ENCODE results near the gene KCTD13. TPM values are rescaled to one million over a fixed set of nuclear protein-coding genes. Genes with fewer than 3 reads are reported as not detected.
"Not testable (repeated sequence)": the region's sequence is repeated elsewhere in the genome, so short reads cannot be mapped to it uniquely, and the experiment has no call there.

Gene KCTD13
- total and polyA plus RNA-seq, 4 donors: 11.0 to 79.2 (median 39.8) TPM

DNA sequence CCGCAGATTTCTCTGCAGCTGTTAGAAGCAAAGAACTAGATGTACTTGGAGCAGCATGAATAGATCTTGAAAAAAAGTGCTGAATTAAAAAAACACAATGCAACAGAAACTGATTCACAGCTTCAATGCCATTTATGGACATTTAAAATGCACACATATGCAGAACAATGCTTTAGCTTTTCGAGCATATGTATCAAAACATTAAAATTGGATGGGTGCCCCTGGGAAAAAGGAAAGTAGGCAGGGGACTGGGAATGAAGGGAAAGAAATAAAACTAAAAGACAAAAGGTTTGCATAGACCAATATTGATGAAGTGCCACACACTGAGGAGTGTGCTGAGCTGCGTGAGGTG is 5.0 kb downstream of the KCTD13 start:
- peak in 1 of 6 donors; percentile 51 for DNase-seq (ENCODE audit: low read depth in 4 of 6, low spot score in 6 of 6)
- Histone ChIP-seq H3K27me3 (ENCODE audit: control insufficient read depth, insufficient read depth, low read length) (no peaks in the 10 kb centered on the region), H3K36me3 (ENCODE audit: control insufficient read depth, insufficient read depth, low read length) (peaks cover 22% of the 10 kb centered on the region), H3K27ac (ENCODE audit: low read depth, low read length) (no peak overlapping the region), H3K4me3 (ENCODE audit: low read depth, low read length) (no peak overlapping the region), H3K4me1 (ENCODE audit: control insufficient read depth, insufficient read depth, low read length) (peaks cover 28% of the 10 kb centered on the region), H3K9me3 (ENCODE audit: control insufficient read depth, insufficient read depth, low read length) (no peaks in the 10 kb centered on the region)
- WGBS (ENCODE audit: insufficient coverage): 63% methylated on average over 1 of the region's 3 CpGs

DNA sequence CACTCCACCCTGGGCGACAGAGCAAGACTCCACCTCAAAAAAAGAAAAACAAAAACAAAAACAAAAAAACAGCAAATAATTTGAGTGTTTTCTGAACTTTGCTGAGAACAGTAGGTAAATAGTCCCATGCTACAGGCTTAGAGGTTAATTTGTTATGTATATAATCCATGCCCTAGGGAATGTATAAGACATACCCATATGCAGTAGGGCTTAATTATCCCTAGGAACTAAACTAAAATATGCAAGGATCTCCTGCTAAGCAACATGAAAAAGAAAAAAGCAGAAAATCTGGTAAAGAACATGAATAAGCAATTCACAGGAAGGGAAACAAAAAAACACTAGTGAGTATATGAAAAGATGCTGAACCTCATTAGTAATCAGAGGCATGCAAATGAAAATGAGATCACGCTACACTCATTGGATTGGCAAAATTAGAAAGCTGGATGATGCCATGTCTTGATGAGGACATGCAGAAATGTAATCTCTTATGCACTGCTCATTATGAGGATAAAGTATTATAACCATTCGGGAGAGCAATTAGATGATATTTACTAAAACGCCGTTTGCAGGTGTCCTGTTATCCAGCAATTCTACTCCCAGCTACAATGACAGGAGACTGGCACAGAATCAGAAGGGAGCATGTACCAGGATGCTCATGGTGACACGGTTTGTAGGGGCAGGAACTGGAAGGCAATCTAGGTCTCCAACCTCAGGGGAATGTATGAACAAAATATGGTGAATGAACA is 5.6 kb downstream of the KCTD13 start:
- Histone ChIP-seq H3K27me3 (ENCODE audit: control insufficient read depth, insufficient read depth, low read length) (no peaks in the 10 kb centered on the region), H3K4me1 (ENCODE audit: control insufficient read depth, insufficient read depth, low read length) (peaks cover 27% of the 10 kb centered on the region), H3K36me3 (ENCODE audit: control insufficient read depth, insufficient read depth, low read length) (peaks cover 22% of the 10 kb centered on the region), H3K4me3 (ENCODE audit: low read depth, low read length) (no peak overlapping the region), H3K27ac (ENCODE audit: low read depth, low read length) (no peak overlapping the region), H3K9me3 (ENCODE audit: control insufficient read depth, insufficient read depth, low read length) (no peaks in the 10 kb centered on the region)
- WGBS (ENCODE audit: insufficient coverage): 52% methylated on average over 2 of the region's 6 CpGs
- DNase-seq (ENCODE audit: low read depth in 4 of 6, low spot score in 6 of 6): peak in 2 of 6 donors; percentile 78 to 79

DNA sequence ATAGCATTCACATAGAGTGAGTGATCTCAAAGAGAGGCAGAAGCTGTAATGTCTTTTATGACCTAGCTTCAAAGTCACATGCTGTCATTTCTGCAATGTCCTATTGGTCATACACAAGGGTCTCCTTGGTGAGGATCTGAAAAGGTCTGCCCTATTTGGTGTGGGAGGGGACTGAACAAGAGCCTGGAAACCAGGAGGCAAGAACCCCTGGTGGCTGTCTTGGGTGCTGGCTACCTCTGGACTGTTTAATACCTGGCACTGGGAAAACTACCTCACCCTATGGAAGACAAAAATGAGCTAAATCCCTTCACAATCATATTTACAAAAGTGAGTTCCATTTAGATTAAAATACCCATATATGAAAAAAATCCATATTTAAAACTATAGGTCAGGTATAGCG is 9.0 kb downstream of the KCTD13 start:
- H3K27me3 ChIP-seq (ENCODE audit: control insufficient read depth, insufficient read depth, low read length): no peaks in the 10 kb centered on the region
- no peak overlapping the region for H3K27ac ChIP-seq (ENCODE audit: low read depth, low read length)
- H3K36me3 ChIP-seq (ENCODE audit: control insufficient read depth, insufficient read depth, low read length): peaks cover 24% of the 10 kb centered on the region
- no peak overlapping the region for H3K4me3 ChIP-seq (ENCODE audit: low read depth, low read length)
- H3K4me1 ChIP-seq (ENCODE audit: control insufficient read depth, insufficient read depth, low read length): peaks cover 9% of the 10 kb centered on the region
- WGBS (ENCODE audit: insufficient coverage): 83% methylated on average over 1 of the region's 1 CpG
- no peak for DNase-seq (ENCODE audit: low read depth in 4 of 6, low spot score in 6 of 6)
- H3K9me3 ChIP-seq (ENCODE audit: control insufficient read depth, insufficient read depth, low read length): no peaks in the 10 kb centered on the region

DNA sequence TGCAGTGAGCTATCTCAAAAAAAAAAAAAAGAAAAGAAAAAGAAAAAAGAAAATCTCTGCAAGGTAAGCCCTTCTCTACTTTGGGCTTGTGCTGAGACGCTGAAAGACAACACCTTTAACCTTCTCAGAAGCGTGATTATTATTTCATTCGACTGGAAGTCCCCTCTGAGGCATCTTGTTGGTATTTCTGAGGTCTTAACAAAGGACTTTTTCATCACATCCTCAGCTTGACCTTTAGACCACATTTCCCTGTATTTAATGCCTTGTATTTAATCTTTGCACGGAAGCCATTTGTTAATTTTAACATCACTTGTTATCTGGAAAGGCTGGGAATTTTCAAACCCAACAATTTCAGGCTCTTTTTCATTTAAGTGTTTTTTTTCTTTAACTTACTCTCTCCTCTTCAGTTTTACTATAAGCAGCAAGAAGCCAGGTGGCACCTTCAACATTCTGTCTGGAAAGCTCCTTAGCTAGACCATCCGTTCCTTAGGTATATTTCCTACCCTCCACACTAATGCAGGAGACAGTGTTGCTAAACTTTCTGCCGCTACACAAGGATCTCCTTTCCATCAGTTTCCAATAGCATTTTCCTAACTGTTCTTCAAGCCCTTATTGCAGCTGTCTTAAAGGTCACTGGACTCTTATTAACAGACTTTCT is 10.3 kb downstream of the KCTD13 start:
- H3K27me3 ChIP-seq (ENCODE audit: control insufficient read depth, insufficient read depth, low read length): no peaks in the 10 kb centered on the region
- H3K27ac ChIP-seq (ENCODE audit: low read depth, low read length): no peak overlapping the region
- DNase-seq (ENCODE audit: low read depth in 4 of 6, low spot score in 6 of 6): no peak
- 96% methylated on average over 2 of the region's 6 CpGs for WGBS (ENCODE audit: insufficient coverage)
- H3K9me3 ChIP-seq (ENCODE audit: control insufficient read depth, insufficient read depth, low read length): no peaks in the 10 kb centered on the region
- H3K36me3 ChIP-seq (ENCODE audit: control insufficient read depth, insufficient read depth, low read length): peaks cover 37% of the 10 kb centered on the region
- peaks cover 2% of the 10 kb centered on the region for H3K4me1 ChIP-seq (ENCODE audit: control insufficient read depth, insufficient read depth, low read length)
- H3K4me3 ChIP-seq (ENCODE audit: low read depth, low read length): no peak overlapping the region

DNA sequence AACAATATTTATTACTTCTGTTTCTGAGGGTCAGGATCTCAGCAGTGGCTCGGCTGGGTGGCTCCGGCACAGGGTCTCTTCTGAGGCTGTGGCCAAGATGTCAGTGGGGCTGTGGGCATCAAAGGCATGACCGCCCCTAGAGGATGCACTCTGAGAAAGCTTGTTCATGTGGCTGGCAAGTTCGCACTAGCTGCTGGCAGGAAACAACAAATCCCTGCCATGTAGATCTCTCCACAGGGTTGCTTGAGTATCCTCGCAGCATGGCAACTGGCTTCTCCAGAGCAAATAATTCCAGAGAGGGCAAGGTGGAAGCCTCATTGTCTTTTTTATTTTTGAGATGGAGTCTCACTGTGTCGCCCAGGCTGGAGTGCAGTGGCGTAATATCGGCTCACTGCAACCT is 12.5 kb downstream of the KCTD13 start:
- no peaks in the 10 kb centered on the region for H3K27me3 ChIP-seq (ENCODE audit: control insufficient read depth, insufficient read depth, low read length)
- whole genome bisulfite sequencing (ENCODE audit: insufficient coverage): 92% methylated on average over 8 of the region's 8 CpGs
- no peak overlapping the region for H3K27ac ChIP-seq (ENCODE audit: low read depth, low read length)
- no peaks in the 10 kb centered on the region for H3K4me1 ChIP-seq (ENCODE audit: control insufficient read depth, insufficient read depth, low read length)
- no peak for DNase-seq (ENCODE audit: low read depth in 4 of 6, low spot score in 6 of 6)
- peaks cover 35% of the 10 kb centered on the region for H3K36me3 ChIP-seq (ENCODE audit: control insufficient read depth, insufficient read depth, low read length)
- no peaks in the 10 kb centered on the region for H3K9me3 ChIP-seq (ENCODE audit: control insufficient read depth, insufficient read depth, low read length)
- no peak overlapping the region for H3K4me3 ChIP-seq (ENCODE audit: low read depth, low read length)

DNA sequence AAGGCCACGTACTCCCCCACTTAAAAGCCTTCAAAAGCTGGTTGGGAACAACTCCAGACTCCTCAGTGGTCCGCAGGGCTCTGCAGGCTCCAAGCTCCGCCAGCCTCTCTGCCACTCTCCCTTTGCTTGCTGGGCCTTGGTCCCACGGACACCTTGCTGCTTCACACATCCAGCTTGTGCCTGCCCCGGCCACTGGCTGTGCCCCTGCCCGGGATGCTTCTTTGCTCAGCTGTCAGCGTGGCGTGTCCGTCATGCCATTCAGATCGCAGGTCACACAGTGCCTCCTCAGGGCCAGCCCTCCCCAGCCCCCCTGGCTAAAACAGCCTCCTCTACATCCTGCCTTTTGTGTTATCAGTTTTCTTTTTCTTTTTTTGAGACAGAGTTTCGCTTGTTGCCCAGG is 13.9 kb downstream of the KCTD13 start:
- Histone ChIP-seq H3K4me3 (ENCODE audit: low read depth, low read length) (no peak overlapping the region), H3K4me1 (ENCODE audit: control insufficient read depth, insufficient read depth, low read length) (no peaks in the 10 kb centered on the region), H3K36me3 (ENCODE audit: control insufficient read depth, insufficient read depth, low read length) (peaks cover 41% of the 10 kb centered on the region), H3K9me3 (ENCODE audit: control insufficient read depth, insufficient read depth, low read length) (no peaks in the 10 kb centered on the region), H3K27ac (ENCODE audit: low read depth, low read length) (no peak overlapping the region), H3K27me3 (ENCODE audit: control insufficient read depth, insufficient read depth, low read length) (no peaks in the 10 kb centered on the region)
- no peak for DNase-seq (ENCODE audit: low read depth in 4 of 6, low spot score in 6 of 6)
- WGBS (ENCODE audit: insufficient coverage): 73% methylated on average over 11 of the region's 11 CpGs

DNA sequence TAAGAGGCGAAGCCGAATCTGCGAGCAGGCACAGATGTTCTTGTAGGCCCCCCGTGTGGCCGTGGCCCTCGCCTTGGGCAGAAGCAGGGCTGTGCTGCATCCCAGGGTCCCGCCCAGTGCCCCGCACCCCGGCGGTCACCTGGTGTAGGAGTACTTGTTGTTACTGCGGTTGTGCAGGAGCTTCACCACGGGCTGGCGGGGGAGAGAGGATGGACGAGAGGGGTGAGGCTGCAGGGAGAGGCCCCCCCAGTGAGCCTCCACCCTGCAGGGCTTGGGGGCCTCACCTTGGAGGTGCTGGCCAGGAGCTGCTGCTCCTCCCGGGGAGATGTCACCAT is 14.4 kb downstream of the KCTD13 start:
- H3K9me3 ChIP-seq (ENCODE audit: control insufficient read depth, insufficient read depth, low read length): no peaks in the 10 kb centered on the region
- H3K36me3 ChIP-seq (ENCODE audit: control insufficient read depth, insufficient read depth, low read length): peaks cover 46% of the 10 kb centered on the region
- no peak overlapping the region for H3K27ac ChIP-seq (ENCODE audit: low read depth, low read length)
- H3K4me1 ChIP-seq (ENCODE audit: control insufficient read depth, insufficient read depth, low read length): no peaks in the 10 kb centered on the region
- WGBS (ENCODE audit: insufficient coverage): 75% methylated on average over 15 of the region's 15 CpGs
- H3K4me3 ChIP-seq (ENCODE audit: low read depth, low read length): no peak overlapping the region
- no peaks in the 10 kb centered on the region for H3K27me3 ChIP-seq (ENCODE audit: control insufficient read depth, insufficient read depth, low read length)
- DNase-seq (ENCODE audit: low read depth in 4 of 6, low spot score in 6 of 6): no peak

DNA sequence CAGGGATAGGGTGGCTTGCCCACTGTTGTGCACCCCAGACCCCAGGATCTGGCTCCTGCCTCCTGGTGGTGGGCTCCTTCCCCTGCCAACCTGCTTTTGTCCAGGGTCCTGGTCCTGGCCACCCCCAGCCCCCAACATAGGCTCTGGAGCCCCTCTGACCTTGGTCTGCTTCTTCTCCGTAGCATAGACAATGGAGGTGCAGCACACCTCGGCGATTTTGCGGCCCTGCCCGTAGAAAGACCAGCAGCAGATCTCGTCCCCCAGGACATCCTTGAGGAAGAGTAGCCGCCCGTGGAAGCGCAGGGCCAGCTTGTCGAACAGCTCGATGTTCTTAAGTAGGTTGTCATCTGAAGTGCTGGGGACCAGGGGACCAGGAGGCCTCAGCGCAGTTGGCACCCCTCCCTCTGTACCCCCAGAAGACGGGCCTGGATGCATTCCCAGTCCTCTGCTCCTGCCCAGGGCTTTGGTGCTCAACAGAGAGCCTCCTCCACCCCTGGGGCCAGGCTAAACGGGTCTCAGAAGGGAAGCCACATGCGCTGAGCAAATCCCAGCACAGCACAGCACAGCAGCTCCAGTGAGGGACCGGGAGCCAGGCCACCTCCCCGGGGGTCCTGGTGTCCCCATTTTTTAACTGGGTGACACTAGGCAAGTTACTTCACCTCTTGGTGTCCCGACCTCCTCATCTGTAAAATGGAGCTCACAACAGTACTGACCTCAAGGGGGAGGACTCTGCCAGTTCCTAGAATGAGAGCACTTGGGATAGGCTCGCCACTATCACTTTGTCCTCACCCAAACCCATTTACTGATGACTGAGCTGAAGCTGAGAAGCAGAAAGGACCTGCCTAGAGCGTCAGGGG is 15.0 kb downstream of the KCTD13 start:
- DNase-seq (ENCODE audit: low read depth in 4 of 6, low spot score in 6 of 6): no peak
- Histone ChIP-seq H3K27me3 (ENCODE audit: control insufficient read depth, insufficient read depth, low read length) (no peaks in the 10 kb centered on the region), H3K4me1 (ENCODE audit: control insufficient read depth, insufficient read depth, low read length) (no peaks in the 10 kb centered on the region), H3K4me3 (ENCODE audit: low read depth, low read length) (no peak overlapping the region), H3K27ac (ENCODE audit: low read depth, low read length) (no peak overlapping the region), H3K9me3 (ENCODE audit: control insufficient read depth, insufficient read depth, low read length) (no peaks in the 10 kb centered on the region), H3K36me3 (ENCODE audit: control insufficient read depth, insufficient read depth, low read length) (peaks cover 52% of the 10 kb centered on the region)
- 85% methylated on average over 18 of the region's 20 CpGs for WGBS (ENCODE audit: insufficient coverage)

DNA sequence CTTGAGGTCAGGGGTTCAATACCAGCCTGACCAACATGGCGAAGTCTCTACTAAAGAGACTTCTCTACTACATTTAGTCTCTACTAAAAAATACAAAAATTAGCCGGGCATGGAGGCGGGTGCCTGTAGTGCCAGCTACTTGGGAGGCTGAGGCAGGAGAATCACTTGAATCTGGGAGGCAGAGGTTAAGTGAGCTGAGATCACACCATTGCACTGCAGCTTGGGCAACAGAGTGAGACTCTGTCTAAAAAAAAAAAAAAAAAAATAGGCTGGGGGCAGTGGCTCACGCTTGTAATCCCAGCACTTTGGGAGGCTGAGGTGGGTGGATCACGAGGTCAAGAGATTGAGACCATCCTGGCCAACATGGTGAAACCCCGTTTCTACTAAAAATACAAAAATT is 16.2 kb downstream of the KCTD13 start:
- not testable (repeated sequence) for H3K27ac ChIP-seq (ENCODE audit: low read depth, low read length); H3K4me3 ChIP-seq (ENCODE audit: low read depth, low read length); H3K4me1 ChIP-seq (ENCODE audit: control insufficient read depth, insufficient read depth, low read length); H3K9me3 ChIP-seq (ENCODE audit: control insufficient read depth, insufficient read depth, low read length); H3K27me3 ChIP-seq (ENCODE audit: control insufficient read depth, insufficient read depth, low read length); DNase-seq (ENCODE audit: low read depth in 4 of 6, low spot score in 6 of 6)
- WGBS (ENCODE audit: insufficient coverage): no CpG with 5 or more reads among the region's 6 CpGs
- peaks cover 62% of the 10 kb centered on the region for H3K36me3 ChIP-seq (ENCODE audit: control insufficient read depth, insufficient read depth, low read length)

Data from spinal cord (tissue), 10 donors.